ENCODE results near the gene LMNB1.
"Not testable (repeated sequence)": the region's sequence is repeated elsewhere in the genome, so short reads cannot be mapped to it uniquely, and the experiment has no call there.

The LMNB1 gene

DNA sequence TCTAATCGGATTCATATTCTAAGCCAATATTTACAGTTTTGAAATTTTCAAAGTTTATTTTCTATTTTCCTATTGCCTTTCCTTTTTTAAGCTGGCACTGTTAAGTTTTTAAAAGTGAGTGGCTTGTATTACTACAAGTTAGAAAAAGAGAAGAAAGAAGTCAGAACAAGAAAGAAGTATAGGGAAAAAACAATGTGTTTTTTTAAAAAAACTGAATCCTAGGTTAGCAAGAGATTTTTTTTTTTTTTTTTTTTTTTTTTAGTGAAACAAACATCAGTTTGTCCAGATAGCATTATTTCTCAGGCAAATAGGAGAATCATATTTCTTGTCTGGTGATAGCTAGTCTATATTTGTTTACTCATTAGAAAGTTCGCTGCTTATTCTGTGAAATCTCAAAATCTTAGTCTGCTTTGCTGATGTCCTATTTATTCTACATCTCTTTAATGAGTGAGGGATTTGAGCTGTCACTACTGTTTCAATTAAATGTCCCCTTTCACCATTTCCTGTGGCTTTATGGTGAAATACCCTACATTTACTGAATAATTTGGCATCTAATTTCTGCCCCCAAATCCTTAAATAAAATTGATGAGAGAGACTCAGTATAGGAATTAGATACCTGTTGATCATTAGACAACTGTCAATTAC lies 19.1 kb upstream of the LMNB1 start:
- Histone ChIP-seq H3K79me2 (ENCODE audit: insufficient read depth, low read length) (no peaks in the 10 kb centered on the region), H3K36me3 (ENCODE audit: low read length) (no peaks in the 10 kb centered on the region), H2AFZ (ENCODE audit: low read depth, low read length, severe bottlenecking) (peak overlapping the region; percentile 55), H3K9me3 (ENCODE audit: insufficient read depth, low read length) (no peaks in the 10 kb centered on the region), H3K4me3 (ENCODE audit: insufficient read depth, low read length, poor library complexity, severe bottlenecking) (peak overlapping the region; percentile 14), H3K9ac (ENCODE audit: low read length) (peak overlapping the region; percentile 40), H3K4me2 (ENCODE audit: low read depth, low read length, poor library complexity, severe bottlenecking) (peak overlapping the region; percentile 57), H3F3A (ENCODE audit: insufficient read depth) (peaks cover 7% of the 10 kb centered on the region; the same call in 1 of the 2 replicates), H3K9me2 (replicated peaks; ENCODE audit: insufficient read depth, low read length) (no peaks in the 10 kb centered on the region), H4K20me1 (ENCODE audit: low read depth, low read length) (no peaks in the 10 kb centered on the region), H3K27ac (ENCODE audit: low read depth, low read length) (peak overlapping the region; percentile 82), H3K27me3 (ENCODE audit: low read length) (no peaks in the 10 kb centered on the region)
- TF ChIP-seq, protein P1, sequence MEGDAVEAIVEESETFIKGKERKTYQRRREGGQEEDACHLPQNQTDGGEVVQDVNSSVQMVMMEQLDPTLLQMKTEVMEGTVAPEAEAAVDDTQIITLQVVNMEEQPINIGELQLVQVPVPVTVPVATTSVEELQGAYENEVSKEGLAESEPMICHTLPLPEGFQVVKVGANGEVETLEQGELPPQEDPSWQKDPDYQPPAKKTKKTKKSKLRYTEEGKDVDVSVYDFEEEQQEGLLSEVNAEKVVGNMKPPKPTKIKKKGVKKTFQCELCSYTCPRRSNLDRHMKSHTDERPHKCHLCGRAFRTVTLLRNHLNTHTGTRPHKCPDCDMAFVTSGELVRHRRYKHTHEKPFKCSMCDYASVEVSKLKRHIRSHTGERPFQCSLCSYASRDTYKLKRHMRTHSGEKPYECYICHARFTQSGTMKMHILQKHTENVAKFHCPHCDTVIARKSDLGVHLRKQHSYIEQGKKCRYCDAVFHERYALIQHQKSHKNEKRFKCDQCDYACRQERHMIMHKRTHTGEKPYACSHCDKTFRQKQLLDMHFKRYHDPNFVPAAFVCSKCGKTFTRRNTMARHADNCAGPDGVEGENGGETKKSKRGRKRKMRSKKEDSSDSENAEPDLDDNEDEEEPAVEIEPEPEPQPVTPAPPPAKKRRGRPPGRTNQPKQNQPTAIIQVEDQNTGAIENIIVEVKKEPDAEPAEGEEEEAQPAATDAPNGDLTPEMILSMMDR (IDR thresholded peaks at IDR 0.05; ENCODE audit: insufficient read depth, low read length, poor library complexity, severe bottlenecking), result no peak
- TF ChIP-seq EZH2phosphoT487 (conservative IDR thresholded peaks at IDR 0.05; ENCODE audit: low read length), result no peak

DNA sequence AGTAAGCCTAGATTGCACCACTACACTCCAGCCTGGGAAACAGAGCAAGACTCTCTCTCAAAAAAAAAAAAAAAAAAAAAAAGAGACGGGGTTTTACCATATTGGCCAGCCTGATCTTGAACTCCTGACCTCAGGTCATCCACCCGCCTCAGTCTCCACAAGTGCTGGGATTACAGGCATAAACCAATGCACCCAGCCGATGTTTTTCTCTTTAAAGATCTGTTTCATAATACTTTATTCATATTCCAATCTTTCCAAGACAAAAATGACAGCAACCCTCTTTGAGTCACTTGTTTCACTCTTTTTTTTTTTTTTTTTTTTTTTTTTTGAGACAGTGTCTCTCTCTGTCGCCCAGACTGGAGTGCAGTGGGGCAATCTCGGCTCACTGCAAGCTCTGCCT lies 13.6 kb upstream of the LMNB1 start:
- Histone ChIP-seq H3K27me3 (ENCODE audit: low read length) (no peaks in the 10 kb centered on the region), H3K9ac (ENCODE audit: low read length) (no peak overlapping the region), H3K9me2 (replicated peaks; ENCODE audit: insufficient read depth, low read length) (no peaks in the 10 kb centered on the region), H3K27ac (ENCODE audit: low read depth, low read length) (no peak overlapping the region), H3K79me2 (ENCODE audit: insufficient read depth, low read length) (no peaks in the 10 kb centered on the region), H3K9me3 (ENCODE audit: insufficient read depth, low read length) (no peaks in the 10 kb centered on the region), H3F3A (ENCODE audit: insufficient read depth) (no peaks in the 10 kb centered on the region), H3K36me3 (ENCODE audit: low read length) (no peaks in the 10 kb centered on the region), H3K4me3 (ENCODE audit: insufficient read depth, low read length, poor library complexity, severe bottlenecking) (no peak overlapping the region), H2AFZ (ENCODE audit: low read depth, low read length, severe bottlenecking) (no peak overlapping the region), H4K20me1 (ENCODE audit: low read depth, low read length) (no peaks in the 10 kb centered on the region), H3K4me2 (ENCODE audit: low read depth, low read length, poor library complexity, severe bottlenecking) (no peak overlapping the region)
- TF ChIP-seq, protein P1 (IDR thresholded peaks at IDR 0.05; ENCODE audit: insufficient read depth, low read length, poor library complexity, severe bottlenecking), result no peak
- no peak for TF ChIP-seq EZH2phosphoT487 (conservative IDR thresholded peaks at IDR 0.05; ENCODE audit: low read length)

DNA sequence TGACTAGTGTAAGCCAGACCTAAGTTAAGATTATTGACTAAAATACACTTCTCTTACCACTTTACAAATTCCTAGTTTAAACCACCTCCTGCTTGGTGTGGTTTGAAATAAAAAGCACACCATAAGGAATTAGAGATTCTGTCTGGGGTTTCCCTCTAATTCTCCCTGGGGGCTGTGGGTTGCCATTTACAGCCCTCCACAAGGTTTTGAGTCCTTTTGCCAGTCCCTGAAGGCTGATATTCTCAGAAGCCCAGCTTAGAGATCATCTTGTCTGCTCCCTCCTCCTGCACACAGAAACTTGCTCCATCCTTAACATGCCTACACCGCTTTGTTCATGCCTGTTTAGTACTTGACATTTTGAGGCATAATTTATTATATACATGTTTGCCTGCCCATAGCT lies 7.2 kb upstream of the LMNB1 start:
- Histone ChIP-seq H3K4me3 (ENCODE audit: insufficient read depth, low read length, poor library complexity, severe bottlenecking) (no peak overlapping the region), H3K36me3 (ENCODE audit: low read length) (no peaks in the 10 kb centered on the region), H3K9me2 (replicated peaks; ENCODE audit: insufficient read depth, low read length) (no peaks in the 10 kb centered on the region), H3F3A (ENCODE audit: insufficient read depth) (no peaks in the 10 kb centered on the region), H3K79me2 (ENCODE audit: insufficient read depth, low read length) (no peaks in the 10 kb centered on the region), H2AFZ (ENCODE audit: low read depth, low read length, severe bottlenecking) (no peak overlapping the region), H4K20me1 (ENCODE audit: low read depth, low read length) (no peaks in the 10 kb centered on the region), H3K4me2 (ENCODE audit: low read depth, low read length, poor library complexity, severe bottlenecking) (no peak overlapping the region), H3K9me3 (ENCODE audit: insufficient read depth, low read length) (no peaks in the 10 kb centered on the region), H3K9ac (ENCODE audit: low read length) (no peak overlapping the region), H3K27ac (ENCODE audit: low read depth, low read length) (no peak overlapping the region), H3K27me3 (ENCODE audit: low read length) (no peaks in the 10 kb centered on the region)
- TF ChIP-seq, protein P1 (IDR thresholded peaks at IDR 0.05; ENCODE audit: insufficient read depth, low read length, poor library complexity, severe bottlenecking), result no peak
- TF ChIP-seq EZH2phosphoT487 (conservative IDR thresholded peaks at IDR 0.05; ENCODE audit: low read length), result no peak

DNA sequence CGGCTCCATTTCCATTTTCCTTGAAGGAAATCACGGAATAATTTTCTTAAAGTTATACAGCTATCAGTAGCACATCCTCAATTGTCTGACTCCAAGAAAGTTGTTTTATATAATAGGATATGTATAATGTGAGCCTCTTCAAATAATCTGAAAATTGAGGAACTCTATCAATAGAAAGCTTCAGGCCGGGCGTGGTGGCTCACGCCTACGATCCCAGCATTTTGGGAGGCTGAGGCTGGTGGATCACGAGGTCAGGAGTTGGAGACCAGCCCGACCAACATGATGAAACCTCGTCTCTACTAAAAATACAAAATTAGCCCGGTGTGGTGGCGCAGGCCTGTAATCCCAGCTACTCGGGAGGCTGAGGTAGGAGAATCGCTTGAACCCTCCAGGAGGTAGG lies 3.4 kb upstream of the LMNB1 start:
- not testable (repeated sequence) for H4K20me1 ChIP-seq (ENCODE audit: low read depth, low read length); H3K27me3 ChIP-seq (ENCODE audit: low read length); H3K4me2 ChIP-seq (ENCODE audit: low read depth, low read length, poor library complexity, severe bottlenecking); H2AFZ ChIP-seq (ENCODE audit: low read depth, low read length, severe bottlenecking); H3K9me3 ChIP-seq (ENCODE audit: insufficient read depth, low read length); H3K36me3 ChIP-seq (ENCODE audit: low read length); H3F3A ChIP-seq (ENCODE audit: insufficient read depth); H3K9ac ChIP-seq (ENCODE audit: low read length); H3K27ac ChIP-seq (ENCODE audit: low read depth, low read length); H3K79me2 ChIP-seq (ENCODE audit: insufficient read depth, low read length); H3K4me3 ChIP-seq (ENCODE audit: insufficient read depth, low read length, poor library complexity, severe bottlenecking); H3K9me2 ChIP-seq (replicated peaks; ENCODE audit: insufficient read depth, low read length)

DNA sequence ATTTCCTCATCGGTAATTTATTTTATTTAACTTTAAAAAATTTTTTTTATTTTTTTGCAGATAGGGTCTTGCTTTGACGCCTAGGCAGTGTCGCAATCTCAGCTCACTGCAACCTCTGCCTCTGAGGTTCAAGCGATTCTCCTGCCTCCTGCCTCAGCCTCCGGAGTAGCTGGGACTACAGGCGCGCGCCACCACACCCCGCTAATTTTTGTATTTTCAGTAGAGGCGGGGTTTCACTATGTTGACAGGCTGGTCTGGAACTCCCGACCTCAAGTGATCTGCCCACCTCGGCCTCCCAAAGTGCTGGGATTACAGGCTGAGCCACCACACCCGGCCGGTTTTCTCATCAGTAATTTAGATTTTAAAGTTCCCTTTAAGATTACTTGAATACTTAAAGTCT lies 2.3 kb upstream of the LMNB1 start:
- Histone ChIP-seq H3F3A (ENCODE audit: insufficient read depth) (peaks cover 12% of the 10 kb centered on the region), H3K79me2 (ENCODE audit: insufficient read depth, low read length) (peaks cover 20% of the 10 kb centered on the region)
- not testable (repeated sequence) for H3K9ac ChIP-seq (ENCODE audit: low read length); H3K27me3 ChIP-seq (ENCODE audit: low read length); H3K36me3 ChIP-seq (ENCODE audit: low read length); H2AFZ ChIP-seq (ENCODE audit: low read depth, low read length, severe bottlenecking); H3K4me2 ChIP-seq (ENCODE audit: low read depth, low read length, poor library complexity, severe bottlenecking); H3K9me2 ChIP-seq (replicated peaks; ENCODE audit: insufficient read depth, low read length); H3K9me3 ChIP-seq (ENCODE audit: insufficient read depth, low read length); H3K4me3 ChIP-seq (ENCODE audit: insufficient read depth, low read length, poor library complexity, severe bottlenecking); H3K27ac ChIP-seq (ENCODE audit: low read depth, low read length); H4K20me1 ChIP-seq (ENCODE audit: low read depth, low read length)
